ENCODE data around the gene ASH1L.

ASH1L gene

DNA sequence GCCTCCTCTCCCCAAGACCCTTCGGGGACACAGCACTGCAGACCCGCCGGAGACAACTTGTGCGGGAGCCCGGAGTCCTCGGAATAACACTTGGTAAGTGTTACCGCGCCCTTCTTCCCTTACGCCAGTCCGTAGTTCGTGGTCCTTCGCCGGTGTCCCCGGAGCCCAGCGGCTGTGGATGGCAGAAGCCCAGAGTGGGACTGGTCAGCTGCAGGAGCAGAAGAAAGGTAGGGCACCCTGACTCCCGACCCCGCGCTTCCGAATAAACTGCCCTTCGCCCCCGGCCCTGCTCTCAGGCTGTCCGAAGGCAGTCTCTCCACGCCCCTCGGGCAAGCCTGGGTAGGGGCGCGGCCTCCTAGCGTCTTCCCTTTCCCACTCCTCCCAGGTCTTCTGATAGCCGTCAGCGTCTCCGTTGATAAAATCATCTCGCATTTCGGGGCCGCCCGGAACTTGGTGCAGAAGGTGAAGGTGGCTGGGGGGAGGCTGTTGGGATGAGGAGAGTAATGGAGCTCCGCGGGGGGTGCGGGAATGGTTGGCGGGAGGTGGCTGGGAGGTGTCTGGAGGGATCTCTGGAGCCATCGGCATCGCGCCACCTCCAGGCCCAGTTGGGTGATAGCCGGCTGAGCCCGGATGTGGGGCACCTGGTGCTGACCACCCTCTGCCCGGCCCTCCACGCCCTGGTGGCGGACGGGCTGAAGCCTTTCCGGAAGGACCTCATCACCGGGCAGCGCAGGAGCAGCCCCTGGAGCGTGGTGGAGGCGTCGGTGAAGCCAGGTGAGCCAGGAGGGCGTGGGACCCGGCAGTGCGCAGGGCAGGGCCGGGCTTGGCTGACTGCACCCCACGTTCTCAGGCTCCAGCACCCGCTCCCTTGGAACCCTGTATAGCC, 237.6 kb downstream of the ASH1L start:
- TF ChIP-seq ZNF274 (IDR thresholded peaks at IDR 0.05; ENCODE audit: low read depth, low read length) (no peak), YY1 (IDR thresholded peaks at IDR 0.05; ENCODE audit: insufficient read depth, insufficient read length) (no peak), SUZ12 (IDR thresholded peaks at IDR 0.05; ENCODE audit: extremely low read depth, insufficient read depth, insufficient read length) (no peak)
- Histone ChIP-seq H3K9ac (ENCODE audit: insufficient read length, low read depth) (peak overlapping the region; percentile 100), H3K27me3 (ENCODE audit: insufficient read depth, insufficient read length) (no peaks in the 10 kb centered on the region), H3K36me3 (ENCODE audit: insufficient read depth, insufficient read length, low read length) (peaks cover 59% of the 10 kb centered on the region), H3K4me3 (ENCODE audit: insufficient read length, low read depth) (peak overlapping the region; percentile 99), H3K9me3 (ENCODE audit: insufficient read depth, low read length) (no peaks in the 10 kb centered on the region), H3K4me1 (ENCODE audit: insufficient read depth, insufficient read length) (peaks cover 38% of the 10 kb centered on the region)
- peak; percentile 67 for DNase-seq (ENCODE audit: low read depth, low spot score)

DNA sequence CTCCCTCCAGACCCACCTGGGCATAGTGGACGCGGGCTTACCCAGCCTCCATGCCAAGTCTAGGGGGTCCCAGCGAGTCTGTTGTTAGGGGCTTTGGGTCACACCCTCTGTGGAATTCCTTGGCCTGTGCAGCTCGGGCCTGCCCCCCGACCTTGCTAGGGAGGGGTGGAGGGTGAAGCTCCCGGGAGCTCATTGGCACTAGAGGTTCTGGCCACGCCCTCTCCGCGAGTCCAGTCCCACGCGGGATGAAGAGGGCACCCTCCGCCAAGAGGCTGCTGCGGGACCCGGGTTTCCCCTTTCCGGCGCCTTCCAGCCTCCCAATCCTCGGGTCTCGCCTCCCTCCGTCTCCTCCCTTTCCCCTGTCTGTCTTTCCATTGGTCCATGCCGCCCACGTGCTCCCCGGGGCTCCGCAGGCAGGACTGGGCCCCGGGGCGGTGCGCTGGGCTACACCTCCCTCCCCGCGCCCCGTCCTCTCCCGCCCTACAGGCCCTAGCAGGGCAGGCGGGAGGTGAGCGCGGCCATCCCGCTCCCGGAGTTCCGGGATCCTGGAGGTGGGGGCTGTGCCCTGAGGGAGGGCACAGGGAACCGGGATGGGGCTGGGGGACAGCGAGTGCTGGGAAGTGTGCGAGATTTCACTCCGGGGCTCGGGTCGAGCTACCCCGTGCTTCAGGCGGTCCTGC, 238.4 kb downstream of the ASH1L start:
- TF ChIP-seq YY1 (IDR thresholded peaks at IDR 0.05; ENCODE audit: insufficient read depth, insufficient read length) (no peak), ZNF274 (IDR thresholded peaks at IDR 0.05; ENCODE audit: low read depth, low read length) (no peak), SUZ12 (IDR thresholded peaks at IDR 0.05; ENCODE audit: extremely low read depth, insufficient read depth, insufficient read length) (no peak)
- Histone ChIP-seq H3K36me3 (ENCODE audit: insufficient read depth, insufficient read length, low read length) (peaks cover 62% of the 10 kb centered on the region), H3K9ac (ENCODE audit: insufficient read length, low read depth) (peak overlapping the region; percentile 100), H3K9me3 (ENCODE audit: insufficient read depth, low read length) (no peaks in the 10 kb centered on the region), H3K4me3 (ENCODE audit: insufficient read length, low read depth) (peak overlapping the region; percentile 99), H3K27me3 (ENCODE audit: insufficient read depth, insufficient read length) (no peaks in the 10 kb centered on the region), H3K4me1 (ENCODE audit: insufficient read depth, insufficient read length) (peaks cover 38% of the 10 kb centered on the region)
- peak; percentile 97 for DNase-seq (ENCODE audit: low read depth, low spot score)

DNA sequence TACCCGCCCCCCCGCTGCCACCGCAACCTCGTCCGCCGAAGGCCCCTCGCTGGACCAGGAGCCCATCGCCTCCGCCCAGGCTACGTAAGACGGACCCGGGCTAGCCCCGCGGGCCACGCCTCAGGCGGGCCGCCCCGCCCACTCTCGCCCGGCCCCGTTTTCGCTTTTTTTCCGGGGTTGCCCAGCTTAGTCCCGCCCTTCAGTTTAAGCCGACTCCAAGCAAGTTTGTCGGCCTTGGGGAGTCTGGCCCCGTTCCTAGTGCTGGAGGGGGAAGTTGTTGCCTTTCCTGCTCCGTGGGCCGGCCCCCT, 238.9 kb downstream of the ASH1L start:
- Histone ChIP-seq H3K4me3 (ENCODE audit: insufficient read length, low read depth) (peak overlapping the region; percentile 99), H3K9me3 (ENCODE audit: insufficient read depth, low read length) (no peaks in the 10 kb centered on the region), H3K9ac (ENCODE audit: insufficient read length, low read depth) (peak overlapping the region; percentile 100), H3K36me3 (ENCODE audit: insufficient read depth, insufficient read length, low read length) (peaks cover 67% of the 10 kb centered on the region), H3K4me1 (ENCODE audit: insufficient read depth, insufficient read length) (peaks cover 39% of the 10 kb centered on the region), H3K27me3 (ENCODE audit: insufficient read depth, insufficient read length) (no peaks in the 10 kb centered on the region)
- peak; percentile 89 for DNase-seq (ENCODE audit: low read depth, low spot score)
- TF ChIP-seq ZNF274 (IDR thresholded peaks at IDR 0.05; ENCODE audit: low read depth, low read length): no peak
- TF ChIP-seq YY1 (IDR thresholded peaks at IDR 0.05; ENCODE audit: insufficient read depth, insufficient read length): no peak
- TF ChIP-seq SUZ12 (IDR thresholded peaks at IDR 0.05; ENCODE audit: extremely low read depth, insufficient read depth, insufficient read length): no peak

DNA sequence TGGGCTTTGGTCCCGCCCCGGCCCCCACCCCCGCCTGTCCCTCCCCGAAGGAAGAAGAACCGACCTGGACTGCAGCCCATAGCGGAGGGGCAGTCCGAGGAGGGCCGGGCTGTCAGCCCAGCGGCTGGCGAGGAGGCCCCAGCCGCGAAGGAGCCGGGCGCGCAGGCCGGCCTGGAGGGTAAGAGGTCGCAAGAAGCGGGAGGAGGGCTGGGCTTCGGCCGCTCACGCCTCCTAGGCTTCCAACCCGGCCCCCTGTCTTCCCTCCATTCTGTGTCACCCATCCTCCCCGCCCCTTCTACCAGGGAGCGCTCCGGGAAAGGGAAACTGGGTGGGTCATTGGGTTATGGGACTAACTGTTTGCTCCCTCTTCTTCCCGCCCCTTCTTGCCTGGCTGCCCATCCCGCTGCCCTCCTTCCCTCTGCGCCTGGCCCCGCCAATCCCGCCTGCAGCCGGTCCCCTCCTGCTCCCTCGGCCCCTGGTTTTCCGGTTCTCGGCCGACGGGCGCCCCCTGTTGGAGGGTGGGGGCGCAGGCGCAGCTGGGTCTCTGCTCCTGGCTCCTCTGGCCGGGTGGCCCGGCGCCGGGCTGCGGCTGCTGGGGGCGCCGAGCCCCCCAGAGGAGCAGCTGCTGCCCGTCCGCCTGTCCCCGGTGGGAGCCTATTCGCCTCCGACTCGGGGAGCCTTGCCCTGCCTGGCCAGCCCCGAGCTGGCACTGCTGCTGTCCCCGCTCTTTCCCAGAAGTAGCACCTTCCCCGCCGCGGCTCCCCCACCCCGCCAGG, 239.5 kb downstream of the ASH1L start:
- Histone ChIP-seq H3K4me3 (ENCODE audit: insufficient read length, low read depth) (peak overlapping the region; percentile 99), H3K36me3 (ENCODE audit: insufficient read depth, insufficient read length, low read length) (peaks cover 67% of the 10 kb centered on the region), H3K9ac (ENCODE audit: insufficient read length, low read depth) (peak overlapping the region; percentile 86), H3K4me1 (ENCODE audit: insufficient read depth, insufficient read length) (peaks cover 41% of the 10 kb centered on the region), H3K9me3 (ENCODE audit: insufficient read depth, low read length) (no peaks in the 10 kb centered on the region), H3K27me3 (ENCODE audit: insufficient read depth, insufficient read length) (no peaks in the 10 kb centered on the region)
- DNase-seq (ENCODE audit: low read depth, low spot score): peak; percentile 92
- no peak for TF ChIP-seq YY1 (IDR thresholded peaks at IDR 0.05; ENCODE audit: insufficient read depth, insufficient read length)
- TF ChIP-seq SUZ12 (IDR thresholded peaks at IDR 0.05; ENCODE audit: extremely low read depth, insufficient read depth, insufficient read length): no peak
- TF ChIP-seq ZNF274 (IDR thresholded peaks at IDR 0.05; ENCODE audit: low read depth, low read length): no peak

DNA sequence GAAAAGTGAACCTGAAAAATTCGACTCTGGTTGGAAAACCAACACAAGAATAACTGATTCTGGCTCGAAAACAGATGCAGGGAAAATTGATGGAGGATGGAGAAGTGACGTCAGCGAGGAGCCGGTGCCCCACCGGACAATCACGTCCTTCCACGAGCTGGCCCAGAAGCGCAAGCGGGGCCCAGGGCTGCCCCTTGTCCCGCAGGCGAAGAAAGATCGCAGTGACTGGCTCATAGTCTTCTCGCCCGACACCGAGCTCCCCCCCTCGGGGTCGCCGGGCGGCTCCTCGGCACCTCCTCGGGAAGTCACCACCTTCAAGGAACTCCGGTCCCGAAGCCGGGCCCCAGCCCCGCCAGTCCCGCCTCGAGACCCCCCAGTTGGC, 240.0 kb downstream of the ASH1L start:
- DNase-seq (ENCODE audit: low read depth, low spot score): no peak
- H3K4me3 ChIP-seq (ENCODE audit: insufficient read length, low read depth): peak overlapping the region; percentile 58
- H3K9ac ChIP-seq (ENCODE audit: insufficient read length, low read depth): peak overlapping the region; percentile 83
- TF ChIP-seq SUZ12 (IDR thresholded peaks at IDR 0.05; ENCODE audit: extremely low read depth, insufficient read depth, insufficient read length) (no peak), ZNF274 (IDR thresholded peaks at IDR 0.05; ENCODE audit: low read depth, low read length) (no peak), YY1 (IDR thresholded peaks at IDR 0.05; ENCODE audit: insufficient read depth, insufficient read length) (no peak)
- H3K27me3 ChIP-seq (ENCODE audit: insufficient read depth, insufficient read length): no peaks in the 10 kb centered on the region
- H3K4me1 ChIP-seq (ENCODE audit: insufficient read depth, insufficient read length): peaks cover 41% of the 10 kb centered on the region
- peaks cover 67% of the 10 kb centered on the region for H3K36me3 ChIP-seq (ENCODE audit: insufficient read depth, insufficient read length, low read length)
- H3K9me3 ChIP-seq (ENCODE audit: insufficient read depth, low read length): no peaks in the 10 kb centered on the region

DNA sequence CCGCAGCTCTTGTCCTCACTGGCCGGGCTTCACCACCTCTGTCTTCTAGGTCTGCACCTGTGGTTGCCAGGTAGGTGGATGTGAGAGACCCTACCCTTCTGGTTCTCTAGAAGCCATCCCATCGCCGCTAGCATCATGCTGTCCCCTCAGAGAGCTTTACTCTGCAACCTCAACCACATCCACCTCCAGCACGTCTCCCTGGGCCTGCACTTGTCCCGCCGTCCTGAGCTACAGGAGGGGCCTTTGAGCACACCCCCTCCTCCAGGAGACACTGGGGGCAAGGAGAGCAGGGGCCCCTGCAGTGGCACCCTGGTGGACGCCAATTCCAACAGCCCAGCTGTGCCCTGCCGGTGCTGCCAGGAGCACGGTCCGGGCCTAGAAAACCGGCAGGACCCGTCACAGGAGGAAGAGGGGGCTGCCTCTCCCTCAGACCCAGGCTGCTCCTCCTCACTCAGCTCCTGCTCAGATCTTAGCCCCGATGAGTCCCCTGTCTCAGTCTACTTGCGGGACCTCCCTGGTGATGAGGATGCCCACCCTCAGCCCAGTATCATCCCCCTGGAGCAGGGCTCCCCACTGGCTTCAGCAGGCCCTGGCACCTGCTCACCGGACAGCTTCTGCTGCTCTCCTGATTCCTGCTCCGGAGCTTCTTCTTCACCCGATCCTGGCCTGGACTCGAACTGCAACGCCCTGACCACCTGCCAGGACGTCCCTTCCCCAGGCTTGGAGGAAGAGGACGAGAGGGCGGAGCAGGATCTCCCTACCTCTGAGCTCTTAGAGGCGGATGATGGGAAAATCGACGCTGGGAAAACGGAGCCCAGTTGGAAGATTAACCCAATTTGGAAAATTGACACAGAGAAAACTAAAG, 240.7 kb downstream of the ASH1L start:
- no peak for TF ChIP-seq SUZ12 (IDR thresholded peaks at IDR 0.05; ENCODE audit: extremely low read depth, insufficient read depth, insufficient read length)
- no peak for TF ChIP-seq YY1 (IDR thresholded peaks at IDR 0.05; ENCODE audit: insufficient read depth, insufficient read length)
- no peak for TF ChIP-seq ZNF274 (IDR thresholded peaks at IDR 0.05; ENCODE audit: low read depth, low read length)

More for the DNA sequence above, 240.7 kb downstream of the ASH1L start:
- Histone ChIP-seq H3K36me3 (ENCODE audit: insufficient read depth, insufficient read length, low read length) (peaks cover 68% of the 10 kb centered on the region), H3K9me3 (ENCODE audit: insufficient read depth, low read length) (no peaks in the 10 kb centered on the region), H3K4me3 (ENCODE audit: insufficient read length, low read depth) (peak overlapping the region; percentile 58), H3K27me3 (ENCODE audit: insufficient read depth, insufficient read length) (no peaks in the 10 kb centered on the region), H3K4me1 (ENCODE audit: insufficient read depth, insufficient read length) (peaks cover 41% of the 10 kb centered on the region), H3K9ac (ENCODE audit: insufficient read length, low read depth) (peak overlapping the region; percentile 83)
- DNase-seq (ENCODE audit: low read depth, low spot score): no peak
